Activated T-helper 2 cell treated with anti-CD3 and anti-CD28 coated beads, Interferon-gamma antibody, Interleukin-2, Interleukin-4, amounts not matched to agents 10 μg/mL and 5 μg/mL and 100 μg/mL, durations not matched to agents 14 hours and 24 hours and 36 hours (primary cell): Measurements from ENCODE around the gene PLXNB3. TPM values are rescaled to one million over a fixed set of nuclear protein-coding genes. Genes with fewer than 3 reads are reported as not detected.
A peak's percentile ranks its signal among the peaks of the same experiment; 100 is the strongest.

Experiments
- DNase-seq: peaks from one replicate; pipeline ENCODE4 v3.0.0; 2021; ENCODE audit warnings: low spot score
- H3K27ac Mint-ChIP-seq: one replicate; pipeline ENCODE4 v1.8.0; 2021; ENCODE audit warnings: mixed read lengths
- H3K27me3 Mint-ChIP-seq: one replicate; pipeline ENCODE4 v1.8.0; 2021; ENCODE audit warnings: low read depth, mixed read lengths
- H3K36me3 Mint-ChIP-seq: one replicate; pipeline ENCODE4 v1.8.0; 2021; ENCODE audit warnings: low read depth, mixed read lengths
- H3K4me1 Mint-ChIP-seq: one replicate; pipeline ENCODE4 v1.8.0; 2021; ENCODE audit warnings: low read depth, mixed read lengths
- H3K4me3 Mint-ChIP-seq: one replicate; pipeline ENCODE4 v1.8.0; 2021; ENCODE audit warnings: low read depth, mild to moderate bottlenecking, moderate library complexity, mixed read lengths
- H3K9me3 Mint-ChIP-seq: one replicate; pipeline ENCODE4 v1.8.0; 2021; ENCODE audit warnings: mixed read lengths
- intact Hi-C: fragments of 100-400 bp; cut with micrococcal nuclease; formaldehyde crosslinking; loops from one replicate; pipeline ENCODE4 v1.15.1; 2023
- total RNA-seq: library from RNA; stranded (reverse); gene quantifications from 2 replicates; pipeline ENCODE4 v1.2.3, GENCODE V29; 2022

PLXNB3 gene
- 0.62 and 0.91 TPM in 2 replicates for total RNA-seq

GRCh38 chrX:153763989-153764755 is at the start of gene PLXNB3:
Gene PLXNB3 (plus strand): TSS chrX:153764249. CDS start chrX:153765536, 1,287 bp downstream.
- peak; percentile 49 for DNase-seq
- Mint-ChIP-seq H3K36me3 (no peaks in the 10 kb centered on the region), H3K4me1 (peaks cover 4% of the 10 kb centered on the region), H3K27me3 (no peaks in the 10 kb centered on the region), H3K4me3 (no peak within 1 kb of the TSS), H3K27ac (no peak within 1 kb of the TSS), H3K9me3 (no peaks in the 10 kb centered on the region)
- intact Hi-C loops: loop anchor here (10.0 kb wide), 1 partner anchor 161 kb away; the partner anchor contains the start of gene ARHGAP4

GRCh38 chrX:153714256-153714655 is 49.8 kb upstream of the PLXNB3 start:
- Mint-ChIP-seq H3K36me3 (peaks cover 44% of the 10 kb centered on the region), H3K27ac (no peak overlapping the region), H3K4me3 (no peak overlapping the region), H3K27me3 (no peaks in the 10 kb centered on the region), H3K9me3 (no peaks in the 10 kb centered on the region), H3K4me1 (no peaks in the 10 kb centered on the region)
- no peak for DNase-seq
- intact Hi-C loops: no loop called here

- intact Hi-C loops: no loop called here
- Mint-ChIP-seq H3K27ac (no peak overlapping the region), H3K4me1 (peaks cover 6% of the 10 kb centered on the region), H3K36me3 (peaks cover 47% of the 10 kb centered on the region), H3K9me3 (no peaks in the 10 kb centered on the region), H3K4me3 (no peak overlapping the region), H3K27me3 (no peaks in the 10 kb centered on the region)
- DNase-seq: no peak
These were observed 46.6 kb upstream of the PLXNB3 start for GRCh38 chrX:153717445-153717844.

- no peak overlapping the region for H3K27ac Mint-ChIP-seq
- no peaks in the 10 kb centered on the region for H3K9me3 Mint-ChIP-seq
- H3K36me3 Mint-ChIP-seq: peaks cover 43% of the 10 kb centered on the region
- no peak for DNase-seq
- H3K27me3 Mint-ChIP-seq: no peaks in the 10 kb centered on the region
- intact Hi-C loops: no loop called here
- no peak overlapping the region for H3K4me3 Mint-ChIP-seq
- peaks cover 9% of the 10 kb centered on the region for H3K4me1 Mint-ChIP-seq
These were observed 44.8 kb upstream of the PLXNB3 start for GRCh38 chrX:153719238-153719637.

- intact Hi-C loops: no loop called here
- Mint-ChIP-seq H3K27me3 (no peaks in the 10 kb centered on the region), H3K27ac (no peak overlapping the region), H3K4me3 (no peak overlapping the region), H3K9me3 (no peaks in the 10 kb centered on the region), H3K4me1 (peaks cover 9% of the 10 kb centered on the region), H3K36me3 (peaks cover 41% of the 10 kb centered on the region)
- DNase-seq: no peak
These were observed 44.3 kb upstream of the PLXNB3 start for GRCh38 chrX:153719701-153720100.

- intact Hi-C loops: no loop called here
- H3K27me3 Mint-ChIP-seq: no peaks in the 10 kb centered on the region
- peak overlapping the region; percentile 89 for H3K4me3 Mint-ChIP-seq
- no peaks in the 10 kb centered on the region for H3K9me3 Mint-ChIP-seq
- peaks cover 15% of the 10 kb centered on the region for H3K4me1 Mint-ChIP-seq
- peaks cover 28% of the 10 kb centered on the region for H3K36me3 Mint-ChIP-seq
- no peak for DNase-seq
- peak overlapping the region; percentile 79 for H3K27ac Mint-ChIP-seq
These were observed 41.2 kb upstream of the PLXNB3 start for GRCh38 chrX:153722704-153723350.

GRCh38 chrX:153723351-153724251 is 40.4 kb upstream of the PLXNB3 start:
- H3K27ac Mint-ChIP-seq: peak overlapping the region; percentile 79
- DNase-seq: peak; percentile 54
- peak overlapping the region; percentile 89 for H3K4me3 Mint-ChIP-seq
- H3K27me3 Mint-ChIP-seq: no peaks in the 10 kb centered on the region
- H3K4me1 Mint-ChIP-seq: peaks cover 16% of the 10 kb centered on the region
- H3K9me3 Mint-ChIP-seq: no peaks in the 10 kb centered on the region
- intact Hi-C loops: loop anchor here (1.0 kb wide), 2 partner anchors 71 to 248 kb away; partner anchors contain the start of genes HCFC1, IDH3G and SSR4
- peaks cover 29% of the 10 kb centered on the region for H3K36me3 Mint-ChIP-seq

- no peaks in the 10 kb centered on the region for H3K9me3 Mint-ChIP-seq
- peak within 1 kb of the TSS; percentile 89 for H3K4me3 Mint-ChIP-seq
- peak within 1 kb of the TSS; percentile 79 for H3K27ac Mint-ChIP-seq
- DNase-seq: peak; percentile 85
- intact Hi-C loops: loop anchor here (1.0 kb wide), 2 partner anchors 70 to 247 kb away; partner anchors contain the start of genes HCFC1, IDH3G and SSR4
- peaks cover 22% of the 10 kb centered on the region for H3K36me3 Mint-ChIP-seq
- peaks cover 16% of the 10 kb centered on the region for H3K4me1 Mint-ChIP-seq
- no peaks in the 10 kb centered on the region for H3K27me3 Mint-ChIP-seq
These were observed 39.6 kb upstream of the PLXNB3 start, which contains the start of the genes ABCD1 and BCAP31 for GRCh38 chrX:153724252-153725038. Gene ABCD1 (plus strand): TSS chrX:153724856. CDS start chrX:153725267, 411 bp downstream. Gene BCAP31 (minus strand): TSS chrX:153724387. CDS start chrX:153723244, 1,143 bp downstream.

GRCh38 chrX:153725039-153725831 is 38.8 kb upstream of the PLXNB3 start:
- H3K27me3 Mint-ChIP-seq: no peaks in the 10 kb centered on the region
- H3K36me3 Mint-ChIP-seq: peaks cover 19% of the 10 kb centered on the region
- intact Hi-C loops: no loop called here
- peaks cover 16% of the 10 kb centered on the region for H3K4me1 Mint-ChIP-seq
- no peak for DNase-seq
- H3K4me3 Mint-ChIP-seq: peak overlapping the region; percentile 42
- H3K27ac Mint-ChIP-seq: no peak overlapping the region
- no peaks in the 10 kb centered on the region for H3K9me3 Mint-ChIP-seq

GRCh38 chrX:153725832-153726285 is 38.2 kb upstream of the PLXNB3 start:
- no peak for DNase-seq
- intact Hi-C loops: no loop called here
- Mint-ChIP-seq H3K4me1 (peaks cover 18% of the 10 kb centered on the region), H3K27ac (no peak overlapping the region), H3K9me3 (no peaks in the 10 kb centered on the region), H3K36me3 (peaks cover 18% of the 10 kb centered on the region), H3K27me3 (no peaks in the 10 kb centered on the region), H3K4me3 (peak overlapping the region; percentile 42)
